GM12873 (cell line): Measurements from ENCODE around the gene AEN.

Experiments used
- CTCF ChIP-seq: IDR thresholded peaks from 2 replicates; pipeline ENCODE4 v1.5.1; 2012; ENCODE audit warnings: low read depth, mild to moderate bottlenecking, moderate library complexity, low read length, control low read depth; ENCODE audit not compliant: insufficient read depth; ENCODE audit errors: missing control alignments

AEN gene

GRCh38 chr15:88616240-88616639 lies 4.9 kb upstream of the AEN start:
- TF ChIP-seq CTCF, result no peak

- TF ChIP-seq CTCF, result no peak
Observed at GRCh38 chr15:88617031-88617722, 4.0 kb upstream of the AEN start.

GRCh38 chr15:88617790-88618189 lies 3.4 kb upstream of the AEN start:
- TF ChIP-seq CTCF, result no peak

GRCh38 chr15:88618686-88619085 lies 2.5 kb upstream of the AEN start:
- TF ChIP-seq CTCF, result no peak

- TF ChIP-seq CTCF, result no peak
Observed at GRCh38 chr15:88619796-88620195, 1.3 kb upstream of the AEN start.

- no peak for TF ChIP-seq CTCF
Observed at GRCh38 chr15:88621789-88622604, 857 bp downstream of the AEN start.

- TF ChIP-seq CTCF, result no peak
Observed at GRCh38 chr15:88622605-88622975, 1.4 kb downstream of the AEN start.
